ENCODE data around the gene SUPT6H.

- TF ChIP-seq CTCF (IDR thresholded peaks at IDR 0.05) (no peak), EZH2phosphoT487 (IDR thresholded peaks at IDR 0.05) (no peak)
Observed at GRCh38 chr17:28702752-28703150, 40.7 kb downstream of the SUPT6H start.

Measured in neural progenitor cell (in vitro differentiated cells).